HG02623 (cell line): ENCODE data around the gene PRF1.

Experiments used
- ATAC-seq: cut with Tn5 transposase; IDR thresholded peaks from one replicate; pipeline ENCODE4 v1.9.1; 2021; ENCODE audit warnings: moderate library complexity; ENCODE audit not compliant: unreplicated experiment

PRF1 gene

DNA sequence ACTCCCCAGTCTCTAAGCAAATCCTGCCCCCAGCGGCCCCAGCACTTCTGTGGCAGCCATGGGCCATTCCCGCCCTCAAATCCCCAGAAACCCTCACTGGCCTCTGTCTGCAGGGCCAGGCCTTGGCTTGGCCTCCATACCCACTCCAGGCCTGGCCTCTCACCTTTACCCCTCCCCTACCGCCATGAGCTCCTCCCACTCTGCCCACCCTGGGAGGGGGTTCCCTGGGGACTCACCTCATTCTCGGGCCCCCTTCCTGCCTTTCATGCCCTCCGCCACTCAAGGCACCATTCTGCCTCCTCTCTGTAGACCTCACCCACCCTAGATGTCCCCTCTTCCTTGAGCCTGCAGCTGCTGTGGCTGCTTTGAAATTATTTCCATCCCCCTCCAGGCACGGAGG lies 41.0 kb downstream of the PRF1 start:
- no peak for ATAC-seq

DNA sequence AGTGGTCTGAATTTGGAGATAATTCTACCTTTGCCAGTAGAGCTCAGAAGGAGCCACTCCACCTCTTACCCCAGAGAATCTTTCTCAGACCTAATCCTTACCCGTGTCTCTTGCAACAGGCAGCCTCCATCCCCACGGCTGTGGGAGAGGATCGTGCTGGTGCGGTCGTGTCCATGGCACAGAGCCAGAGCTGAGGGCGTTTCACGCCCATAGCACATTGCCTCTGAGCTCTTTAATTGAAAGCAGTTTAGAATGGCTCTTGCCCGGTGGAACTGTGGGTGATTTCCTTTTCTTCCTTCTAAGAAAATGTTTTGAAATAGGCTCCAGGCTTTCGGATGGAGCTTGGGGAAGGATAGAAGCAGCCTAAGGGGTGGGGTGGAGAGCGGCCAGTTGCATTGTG lies 41.5 kb downstream of the PRF1 start:
- no peak for ATAC-seq

DNA sequence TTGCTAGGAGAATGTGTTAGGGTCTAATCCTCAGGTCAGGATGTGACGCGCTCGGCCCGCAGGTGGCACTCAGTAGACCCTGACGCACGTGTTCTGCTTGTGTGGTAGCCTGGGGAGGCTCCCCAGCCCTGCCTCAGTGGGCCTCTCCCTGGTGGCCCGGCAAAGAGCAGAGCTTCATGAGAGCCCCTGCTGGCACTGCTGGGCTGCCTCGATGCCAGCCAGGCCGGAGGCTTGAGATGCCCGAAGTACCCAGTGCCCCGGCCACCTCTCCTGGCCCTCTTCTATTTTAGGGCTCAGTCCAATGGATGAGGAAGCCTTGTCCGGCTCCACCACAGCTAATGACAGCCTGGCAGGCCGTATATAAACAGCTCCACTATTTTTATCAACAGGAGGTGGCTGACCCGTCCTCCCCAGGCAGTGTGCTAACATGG lies 42.0 kb downstream of the PRF1 start:
- ATAC-seq = no peak

GRCh38 chr10:70559861-70560260 lies 42.7 kb downstream of the PRF1 start:
- ATAC-seq = no peak

- no peak for ATAC-seq
Measured at GRCh38 chr10:70558871-70559810, 43.4 kb downstream of the PRF1 start.

DNA sequence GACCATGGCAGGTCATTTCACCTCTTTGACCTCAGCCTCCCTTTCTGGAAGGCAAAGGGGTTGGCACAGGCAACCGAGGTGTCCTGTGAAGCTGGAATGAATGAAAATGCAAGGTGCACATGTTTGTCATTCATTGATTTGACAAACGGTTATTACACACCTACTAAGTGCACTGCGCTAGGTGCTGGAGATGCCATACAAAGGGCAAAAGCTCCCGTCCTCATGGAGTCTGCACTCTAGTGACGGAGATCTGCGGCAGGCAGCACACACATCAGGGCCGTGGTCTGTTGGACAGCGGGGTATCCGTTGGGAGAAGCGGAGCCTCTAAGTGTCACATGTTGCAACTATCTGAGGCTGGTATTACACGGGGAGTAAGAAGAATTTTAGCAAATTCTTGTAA lies 44.2 kb downstream of the PRF1 start:
- no peak for ATAC-seq

DNA sequence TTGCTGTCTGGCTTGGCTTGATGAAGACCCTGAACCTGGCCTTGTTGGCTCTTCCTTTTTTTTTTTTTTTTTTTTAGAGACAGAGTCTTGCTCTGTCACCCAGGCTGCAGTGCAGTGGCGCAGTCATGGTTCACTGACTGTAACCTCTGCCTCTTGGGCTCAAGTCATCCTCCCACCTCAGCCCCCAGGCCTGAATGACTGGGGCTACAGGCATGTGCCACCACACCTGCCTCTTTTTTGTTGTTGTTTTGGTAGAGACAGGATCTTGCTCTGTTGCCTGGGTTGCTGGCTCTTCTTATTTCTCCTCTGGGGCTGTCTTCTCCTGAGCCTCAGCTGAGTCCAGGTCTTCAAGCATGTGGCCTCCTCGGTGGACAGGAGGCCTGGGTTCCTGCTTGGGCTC lies 44.7 kb downstream of the PRF1 start:
- ATAC-seq = no peak

DNA sequence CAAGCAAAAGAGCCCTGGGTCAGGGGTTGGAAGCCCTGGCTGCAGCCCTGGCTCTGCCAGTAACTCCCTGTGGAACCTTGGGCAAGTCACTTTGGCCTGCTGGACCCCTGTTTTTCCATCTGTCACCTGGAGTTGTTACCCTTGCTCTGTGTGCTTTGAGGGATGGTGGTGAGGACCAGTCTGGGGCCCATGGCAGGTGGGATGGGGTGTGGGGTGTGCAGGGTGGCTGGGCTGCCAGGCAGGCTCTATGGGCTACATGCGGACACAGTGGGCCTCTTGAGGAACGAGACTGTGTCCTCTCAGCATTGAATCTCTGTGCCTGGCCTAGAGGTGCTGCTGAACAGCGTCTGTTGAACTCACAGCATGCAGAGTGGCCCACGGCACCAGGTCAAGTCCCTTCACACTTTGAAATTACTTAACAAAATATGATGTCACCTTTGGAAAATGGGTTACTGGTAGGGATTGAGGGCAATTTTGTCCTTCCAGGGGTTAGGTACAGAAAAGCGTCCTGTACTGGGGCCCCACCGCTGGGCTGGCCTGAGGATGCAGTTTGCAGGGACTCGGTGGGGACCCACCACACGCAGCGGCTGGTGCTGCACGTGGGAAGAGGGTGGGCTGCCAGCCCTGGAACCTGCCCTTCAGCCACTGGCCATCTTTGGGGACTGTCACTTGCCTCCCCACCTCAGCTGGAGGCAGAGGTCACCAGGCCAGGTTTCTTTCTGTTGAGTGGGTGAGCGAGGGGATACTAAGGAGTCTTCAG lies 45.3 kb downstream of the PRF1 start:
- ATAC-seq = no peak

GRCh38 chr10:70555371-70555770 lies 47.2 kb downstream of the PRF1 start:
- no peak for ATAC-seq

DNA sequence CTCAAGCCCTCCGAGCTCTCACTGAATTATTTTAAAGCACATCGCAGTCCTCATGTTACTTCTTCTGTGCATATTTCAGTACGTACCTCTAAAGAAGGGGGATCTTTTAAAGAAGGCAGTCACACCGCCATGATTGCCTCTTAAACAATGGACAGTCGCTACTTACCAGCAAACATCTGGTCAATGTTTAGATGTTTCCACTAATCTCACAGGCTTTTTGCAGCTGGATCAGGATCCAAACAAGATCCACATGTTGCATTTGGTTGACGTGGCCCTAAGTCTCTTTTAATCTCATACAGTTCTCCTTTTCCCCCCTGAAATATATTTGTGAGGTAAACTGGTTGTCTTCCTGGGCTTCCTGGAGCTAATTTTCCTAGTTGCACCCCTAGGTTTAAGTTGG lies 50.0 kb downstream of the PRF1 start:
- no peak for ATAC-seq

DNA sequence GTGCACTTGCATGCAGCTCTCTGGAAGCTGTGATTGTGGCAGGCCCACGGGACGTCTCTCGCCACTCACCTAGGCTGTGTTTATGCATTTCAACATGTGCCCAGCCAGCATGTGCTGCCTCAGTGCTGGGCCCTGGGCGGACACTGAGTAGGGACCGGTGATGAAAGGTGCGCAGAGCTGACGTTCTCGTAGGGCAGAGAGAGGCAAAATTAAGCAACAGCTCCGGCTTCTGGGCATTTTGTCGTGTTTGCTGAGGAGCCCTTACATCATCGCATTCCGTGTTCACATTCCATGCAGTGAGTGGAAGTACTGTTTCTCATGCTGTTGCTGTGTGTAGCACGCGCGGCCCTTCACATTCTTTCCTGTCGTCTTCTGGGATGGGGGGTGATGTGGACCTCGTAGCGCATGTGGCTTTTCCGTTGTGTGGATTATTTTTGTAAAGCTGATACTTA lies 50.5 kb downstream of the PRF1 start:
- ATAC-seq = no peak

DNA sequence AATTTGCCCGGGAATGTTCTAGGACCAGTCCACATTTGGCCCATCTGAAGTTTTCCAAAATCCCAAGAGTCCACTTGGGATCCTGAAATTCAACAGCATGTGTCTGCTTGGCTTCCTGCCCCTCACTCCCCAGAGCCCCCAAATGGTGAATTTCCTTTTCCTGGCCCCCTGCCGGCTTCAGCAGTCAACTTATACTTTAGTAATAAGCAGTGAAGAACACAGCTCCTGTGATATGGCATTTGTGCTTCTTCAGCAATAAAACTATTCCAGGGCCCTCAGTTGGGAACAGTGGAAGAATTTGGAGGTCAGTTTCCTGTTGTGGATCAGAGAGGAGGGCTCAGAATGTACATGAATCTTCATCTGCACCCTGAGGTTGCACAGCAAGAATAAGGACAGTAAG lies 51.1 kb downstream of the PRF1 start:
- ATAC-seq = no peak

- ATAC-seq = no peak
Measured at GRCh38 chr10:70550459-70550858, 52.1 kb downstream of the PRF1 start.

GRCh38 chr10:70549962-70550458 lies 52.5 kb downstream of the PRF1 start:
- no peak for ATAC-seq

DNA sequence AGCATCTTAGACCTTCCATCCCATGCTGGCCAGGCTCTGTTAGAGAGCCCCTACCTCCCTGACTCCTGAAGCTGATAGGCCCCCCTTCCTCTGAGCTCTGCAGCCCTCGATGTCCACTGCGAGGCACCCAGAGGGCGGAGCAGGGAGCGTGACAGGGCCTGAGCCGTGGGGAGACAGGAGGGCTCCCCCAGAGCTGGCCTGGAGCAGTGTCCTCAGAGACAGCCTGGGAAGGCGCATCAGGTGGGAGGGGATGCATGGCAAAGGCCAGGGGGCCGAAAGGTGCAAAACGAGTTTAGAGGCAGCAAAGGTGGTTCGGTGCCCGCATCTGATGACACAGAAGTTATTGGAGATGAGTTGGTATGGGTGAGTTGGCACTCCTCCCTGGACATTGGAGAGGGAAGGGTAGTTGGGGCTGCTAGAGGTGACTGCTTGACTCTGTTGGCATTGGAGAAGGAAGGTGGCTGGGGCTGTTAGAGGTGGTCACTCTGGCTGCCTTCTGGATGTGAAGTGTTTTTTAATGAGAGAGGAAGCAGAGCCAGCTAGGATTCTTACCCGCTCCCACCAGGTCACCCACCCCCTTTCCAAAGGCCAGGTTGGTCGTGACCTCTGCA lies 53.1 kb downstream of the PRF1 start:
- ATAC-seq = no peak
